PFSK-1 (cell line): ENCODE measurements around the gene DNAH14.

ENCODE experiments used
- FOXP2 ChIP-seq: optimal IDR thresholded peaks from 2 replicates; pipeline ENCODE3; 2011; ENCODE audit warnings: borderline replicate concordance, control low read depth, inconsistent platforms; ENCODE audit not compliant: insufficient read depth; ENCODE audit errors: extremely low read length, extremely low read depth
- POLR2AphosphoS5 ChIP-seq: IDR thresholded peaks from 2 replicates; pipeline ENCODE4 v1.6.1; 2012; ENCODE audit warnings: low read depth, mild to moderate bottlenecking, control low read depth, low read length, moderate library complexity
- REST ChIP-seq, 2 experiments: IDR thresholded peaks; 2 replicates each; pipeline versions ENCODE4 v1.6.1 to v1.8.0; 2011 to 2012; ENCODE audit warnings: low read depth in 2 of 2, low read length in 2 of 2, control low read depth in 1 of 2, inconsistent platforms in 1 of 2, mild to moderate bottlenecking in 1 of 2, moderate library complexity in 1 of 2; ENCODE audit not compliant: insufficient read depth in 1 of 2
- SIN3A ChIP-seq: IDR thresholded peaks from 2 replicates; pipeline ENCODE4 v1.6.1; 2012; ENCODE audit warnings: mild to moderate bottlenecking, low read length, moderate library complexity, borderline replicate concordance; ENCODE audit not compliant: insufficient read depth
- TAF1 ChIP-seq: IDR thresholded peaks from 2 replicates; pipeline ENCODE4 v1.6.1; 2012; ENCODE audit warnings: low read length, control low read depth, borderline replicate concordance; ENCODE audit not compliant: insufficient read depth

The DNAH14 gene

GRCh38 chr1:225258811-225259210, 329.3 kb downstream of the DNAH14 start:
- TF ChIP-seq POLR2AphosphoS5 (no peak), FOXP2 (no peak), SIN3A (no peak), REST (IDR thresholded peaks at IDR 0.05; ENCODE audit: insufficient read depth in 1 of 2, low read depth in 2 of 2, low read length in 2 of 2) (no peak), TAF1 (no peak)

DNA sequence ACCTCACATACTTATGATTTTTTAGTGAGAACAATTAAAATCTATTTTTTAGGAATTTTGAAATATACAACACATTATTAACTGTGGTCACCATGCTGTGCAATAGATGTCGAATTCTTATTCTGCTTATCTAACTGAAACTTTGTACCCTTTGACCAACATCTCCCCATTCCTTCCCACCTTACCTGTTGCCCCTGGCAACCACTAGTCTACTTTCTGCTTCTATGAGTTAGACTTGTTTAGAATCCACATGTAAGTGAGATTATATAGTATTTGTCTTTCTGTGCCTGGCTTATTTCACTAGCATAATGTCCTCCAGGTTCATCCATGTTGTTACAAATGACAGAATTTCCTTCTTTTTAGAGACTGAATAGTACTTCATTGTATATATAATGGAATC, 330.1 kb downstream of the DNAH14 start:
- no peak for TF ChIP-seq REST (IDR thresholded peaks at IDR 0.05; ENCODE audit: insufficient read depth in 1 of 2, low read depth in 2 of 2, low read length in 2 of 2)
- no peak for TF ChIP-seq FOXP2
- TF ChIP-seq POLR2AphosphoS5 = no peak
- TF ChIP-seq TAF1 = no peak
- TF ChIP-seq SIN3A = no peak

GRCh38 chr1:225260319-225260718, 330.8 kb downstream of the DNAH14 start:
- TF ChIP-seq POLR2AphosphoS5 (no peak), REST (IDR thresholded peaks at IDR 0.05; ENCODE audit: insufficient read depth in 1 of 2, low read depth in 2 of 2, low read length in 2 of 2) (no peak), SIN3A (no peak), FOXP2 (no peak), TAF1 (no peak)

GRCh38 chr1:225277445-225277844, 348.0 kb downstream of the DNAH14 start:
- TF ChIP-seq SIN3A = no peak

DNA sequence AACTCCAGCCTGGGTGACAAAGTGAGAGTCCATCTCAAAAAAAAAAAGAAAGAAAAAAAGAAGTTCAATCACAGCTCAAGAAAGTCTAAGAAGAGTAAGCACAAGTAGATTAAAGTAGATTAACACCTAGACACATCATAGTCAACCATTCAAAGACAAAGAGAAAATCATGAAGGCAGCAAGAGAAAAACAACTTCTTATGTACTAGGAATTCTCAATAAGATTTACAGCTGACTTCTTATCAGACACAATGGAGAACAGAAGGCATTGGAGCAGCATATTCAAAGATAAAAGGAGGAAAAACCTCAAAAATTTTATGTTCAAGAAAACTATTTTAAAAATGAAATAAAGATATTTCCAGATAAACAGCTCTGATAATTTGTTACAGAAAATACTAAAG, 351.1 kb downstream of the DNAH14 start:
- TF ChIP-seq REST (IDR thresholded peaks at IDR 0.05; ENCODE audit: insufficient read depth in 1 of 2, low read depth in 2 of 2, low read length in 2 of 2) (no peak), FOXP2 (no peak), TAF1 (no peak), SIN3A (no peak), POLR2AphosphoS5 (no peak)
